Mucosa of rectum (tissue), 2 donors: ENCODE results near the gene JMJD1C.
"Not testable (repeated sequence)": the region's sequence is repeated elsewhere in the genome, so short reads cannot be mapped to it uniquely, and the experiment has no call there.

Source experiments
- H3K27ac ChIP-seq, 2 donors: one replicate each; pipeline ENCODE4 v1.7.0; 2013; ENCODE audit warnings: inconsistent platforms in 2 of 2, low read depth in 2 of 2, low read length in 2 of 2
- H3K27me3 ChIP-seq, 2 donors: one replicate each; pipeline ENCODE4 v1.7.0; 2013; ENCODE audit warnings: low read length in 2 of 2; ENCODE audit not compliant: control insufficient read depth in 2 of 2, insufficient read depth in 2 of 2
- H3K36me3 ChIP-seq, 2 donors: one replicate each; pipeline ENCODE4 v1.7.0; 2013; ENCODE audit warnings: low read length in 2 of 2; ENCODE audit not compliant: control insufficient read depth in 2 of 2, insufficient read depth in 2 of 2
- H3K4me1 ChIP-seq, 2 donors: one replicate each; pipeline ENCODE4 v1.7.0; 2013; ENCODE audit warnings: low read length in 2 of 2, mild to moderate bottlenecking in 1 of 2; ENCODE audit not compliant: control insufficient read depth in 2 of 2, insufficient read depth in 2 of 2
- H3K4me3 ChIP-seq, 2 donors: one replicate each; pipeline ENCODE4 v1.7.0; 2013; ENCODE audit warnings: low read length in 2 of 2
- H3K9ac ChIP-seq, 2 donors: one replicate each; pipeline ENCODE4 v1.7.0; 2013; ENCODE audit warnings: low read length in 2 of 2, low read depth in 1 of 2, mild to moderate bottlenecking in 1 of 2
- H3K9me3 ChIP-seq, 2 donors: one replicate each; pipeline ENCODE4 v1.7.0; 2013; ENCODE audit warnings: low read length in 2 of 2; ENCODE audit not compliant: control insufficient read depth in 2 of 2
- donor health status: healthy.
- donor health status: Normal muscosa, but diverticular disease.

Gene JMJD1C

DNA sequence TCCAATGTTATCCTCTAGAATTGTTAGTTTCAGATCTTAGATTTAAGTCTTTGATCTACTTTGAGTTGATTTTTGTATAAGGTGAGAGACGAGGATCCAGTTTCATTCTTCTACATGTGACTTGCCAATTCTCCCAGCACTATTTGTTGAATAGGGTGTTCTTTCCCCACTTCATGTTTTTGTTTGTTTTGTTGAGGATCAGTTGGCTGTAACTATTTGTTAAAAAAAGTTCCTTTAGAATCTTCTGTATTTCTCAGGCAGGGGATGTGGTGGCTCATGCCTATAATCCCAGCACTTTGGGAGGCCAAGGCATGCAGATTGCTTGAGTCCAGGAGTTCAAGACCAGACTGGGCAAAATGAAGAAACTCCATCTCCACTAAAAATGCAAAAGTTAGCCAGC lies 151.8 kb downstream of the JMJD1C start:
- no peak overlapping the region for H3K9ac ChIP-seq
- H3K4me1 ChIP-seq, result no peaks in the 10 kb centered on the region
- no peaks in the 10 kb centered on the region for H3K36me3 ChIP-seq
- H3K27me3 ChIP-seq, result no peaks in the 10 kb centered on the region
- no peak overlapping the region for H3K4me3 ChIP-seq
- no peaks in the 10 kb centered on the region for H3K9me3 ChIP-seq
- no peak overlapping the region for H3K27ac ChIP-seq

DNA sequence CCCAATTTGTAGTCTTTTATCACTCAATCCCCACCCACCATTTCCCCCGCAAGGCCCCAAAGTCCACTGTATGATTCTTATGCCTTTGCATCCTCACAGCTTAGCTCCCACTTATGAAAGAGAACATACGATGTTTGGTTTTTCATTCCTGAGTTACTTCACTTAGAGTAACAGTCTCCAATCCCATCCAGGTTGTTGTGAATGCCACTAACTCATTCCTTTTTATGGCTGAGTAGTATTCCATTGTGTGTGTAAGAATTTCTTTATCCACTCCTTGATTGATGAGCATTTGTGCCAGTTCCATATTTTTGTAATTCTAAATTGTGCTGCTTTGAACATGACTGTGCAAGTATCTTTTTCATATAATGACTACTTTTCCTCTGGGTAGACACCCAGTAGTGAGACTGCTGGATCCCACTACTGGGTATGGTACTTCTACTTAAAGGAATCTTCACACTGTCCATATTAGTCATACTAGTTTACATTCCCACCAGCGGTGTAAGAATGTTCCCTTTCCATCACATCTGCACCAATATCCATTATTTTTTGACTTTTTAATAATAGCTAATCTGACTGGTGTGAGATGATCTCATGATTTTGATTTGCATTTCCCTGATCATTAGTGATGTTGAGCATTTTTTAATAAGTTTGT lies 152.6 kb downstream of the JMJD1C start:
- H3K27ac ChIP-seq, result no peak overlapping the region
- H3K9me3 ChIP-seq, result no peaks in the 10 kb centered on the region
- no peak overlapping the region for H3K9ac ChIP-seq
- H3K36me3 ChIP-seq, result no peaks in the 10 kb centered on the region
- no peaks in the 10 kb centered on the region for H3K27me3 ChIP-seq
- H3K4me3 ChIP-seq, result no peak overlapping the region
- no peaks in the 10 kb centered on the region for H3K4me1 ChIP-seq

DNA sequence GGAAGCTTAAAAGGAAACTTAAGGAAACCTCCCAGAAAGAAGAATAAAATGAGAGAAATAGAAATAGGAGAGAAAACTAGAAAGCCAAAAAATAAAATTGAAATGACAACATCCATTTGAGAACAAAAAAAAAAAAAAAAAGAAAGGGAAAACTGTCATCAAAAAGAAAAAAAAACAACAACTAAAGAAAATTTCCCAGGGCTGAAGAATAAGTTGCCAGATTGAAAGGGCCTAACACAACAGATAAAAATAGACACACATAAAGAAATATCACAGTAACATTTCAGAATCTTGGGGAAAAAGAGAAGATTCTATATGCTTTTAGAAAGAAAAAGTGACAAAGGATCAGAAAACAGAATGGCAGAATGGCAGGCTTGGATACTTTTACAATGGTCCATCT lies 157.1 kb downstream of the JMJD1C start:
- Histone ChIP-seq H3K27ac (no peak overlapping the region), H3K9ac (no peak overlapping the region), H3K27me3 (no peaks in the 10 kb centered on the region), H3K36me3 (no peaks in the 10 kb centered on the region), H3K4me1 (no peaks in the 10 kb centered on the region), H3K9me3 (no peaks in the 10 kb centered on the region), H3K4me3 (no peak overlapping the region)

DNA sequence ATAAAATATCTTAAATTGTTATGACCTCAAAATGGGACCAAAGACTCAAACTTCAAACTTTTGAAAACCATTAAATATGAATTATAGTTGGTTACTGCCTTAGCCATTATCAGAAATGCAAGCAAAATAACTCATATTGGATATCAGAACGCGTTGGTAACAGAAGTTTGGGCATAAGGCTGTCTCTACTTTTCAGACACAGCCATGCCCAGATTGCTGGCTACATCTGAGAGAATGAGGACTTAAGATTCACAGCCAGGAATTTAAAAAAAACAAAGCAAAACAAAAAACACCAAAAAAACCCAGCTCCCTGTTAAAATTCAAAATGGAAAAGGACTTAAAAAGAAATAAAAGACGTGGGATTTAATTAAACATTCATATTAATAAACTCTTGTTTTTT lies 161.6 kb downstream of the JMJD1C start:
- Histone ChIP-seq H3K36me3 (no peaks in the 10 kb centered on the region), H3K9me3 (no peaks in the 10 kb centered on the region), H3K27ac (no peak overlapping the region), H3K9ac (no peak overlapping the region), H3K4me3 (no peak overlapping the region), H3K4me1 (no peaks in the 10 kb centered on the region), H3K27me3 (no peaks in the 10 kb centered on the region)

DNA sequence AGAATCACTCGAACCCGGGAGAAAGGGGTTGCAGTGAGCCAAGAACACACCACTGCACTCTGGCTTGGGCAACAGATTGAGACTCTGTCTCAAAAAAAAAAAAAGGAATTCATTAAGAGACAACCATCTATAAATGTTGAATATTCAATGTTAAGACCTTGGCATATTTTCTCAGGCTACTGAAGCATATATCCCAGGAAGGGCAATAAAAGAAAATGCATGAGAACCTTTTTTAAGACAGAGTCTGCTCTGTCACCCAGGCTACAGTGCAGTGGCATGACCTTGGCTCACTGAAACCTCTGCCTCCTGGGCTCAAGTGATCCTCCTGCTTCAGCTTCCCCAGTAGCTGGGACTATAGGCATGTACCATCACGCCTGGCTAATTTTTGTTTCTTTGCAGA lies 165.0 kb downstream of the JMJD1C start:
- Histone ChIP-seq H3K27me3 (no peaks in the 10 kb centered on the region), H3K27ac (no peak overlapping the region), H3K36me3 (no peaks in the 10 kb centered on the region), H3K4me1 (no peaks in the 10 kb centered on the region), H3K9me3 (no peaks in the 10 kb centered on the region), H3K9ac (no peak overlapping the region), H3K4me3 (no peak overlapping the region)

DNA sequence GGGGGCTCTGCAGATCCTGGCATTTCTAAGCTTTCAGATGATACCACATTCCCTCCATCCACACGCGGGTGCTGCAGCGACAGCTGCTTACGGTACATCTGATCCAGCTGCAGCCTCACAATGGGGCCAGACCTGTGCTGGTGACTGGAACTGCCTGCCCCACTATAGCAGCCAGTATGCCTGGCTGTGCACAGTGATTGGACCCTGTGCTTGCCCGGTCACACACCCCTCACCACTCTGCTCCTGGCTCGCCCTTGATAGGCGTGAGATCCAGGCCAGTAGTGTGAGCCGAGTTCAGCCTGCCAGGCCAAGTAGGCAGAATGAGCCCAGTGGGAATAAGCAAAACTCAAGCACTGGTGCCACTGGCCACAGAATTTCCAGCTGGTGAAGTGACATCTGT lies 167.8 kb downstream of the JMJD1C start:
- Histone ChIP-seq H3K27ac (no peak overlapping the region), H3K4me1 (no peaks in the 10 kb centered on the region), H3K9me3 (no peaks in the 10 kb centered on the region), H3K4me3 (no peak overlapping the region), H3K36me3 (no peaks in the 10 kb centered on the region), H3K27me3 (no peaks in the 10 kb centered on the region), H3K9ac (no peak overlapping the region)

DNA sequence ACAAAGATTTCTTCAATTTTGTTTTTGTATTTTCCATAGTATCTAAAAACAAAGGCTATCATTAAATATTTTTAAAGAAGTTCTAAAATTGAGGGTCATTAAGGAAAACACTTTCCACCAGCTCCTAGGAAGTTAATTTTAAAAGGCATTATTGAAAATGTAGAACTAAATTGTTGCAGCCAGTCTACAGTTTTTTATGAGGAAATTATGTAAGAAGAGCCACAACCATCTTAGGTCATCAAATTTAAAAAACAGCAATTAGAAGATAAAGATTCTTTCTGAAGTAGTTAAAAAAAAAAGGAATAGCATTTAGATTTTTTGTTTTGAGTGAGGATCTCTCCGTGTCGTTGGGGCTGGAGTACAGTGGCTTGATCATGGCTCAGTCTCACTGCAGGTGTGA lies 171.0 kb downstream of the JMJD1C start:
- no peaks in the 10 kb centered on the region for H3K4me1 ChIP-seq
- no peaks in the 10 kb centered on the region for H3K9me3 ChIP-seq
- no peak overlapping the region for H3K9ac ChIP-seq
- no peak overlapping the region for H3K4me3 ChIP-seq
- no peak overlapping the region for H3K27ac ChIP-seq
- no peaks in the 10 kb centered on the region for H3K27me3 ChIP-seq
- H3K36me3 ChIP-seq, result no peaks in the 10 kb centered on the region

DNA sequence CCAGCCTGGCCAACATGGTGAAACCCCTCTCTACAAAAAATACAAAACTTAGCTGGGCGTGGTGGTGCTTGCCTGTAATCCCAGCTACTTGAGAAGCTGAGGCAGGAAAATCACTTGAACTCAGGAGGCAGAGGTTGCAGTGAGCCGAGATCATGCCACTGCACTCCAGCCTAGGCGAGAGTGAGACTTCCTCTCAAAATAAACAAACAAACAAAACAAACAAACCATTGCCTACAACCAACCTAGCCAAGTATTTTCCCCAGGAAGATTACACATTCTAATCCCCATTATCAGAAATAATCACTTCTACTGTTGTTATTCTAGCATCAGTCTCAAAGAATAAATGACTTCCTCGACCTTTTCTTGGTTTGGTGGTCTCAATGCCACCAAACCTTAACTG lies 172.9 kb downstream of the JMJD1C start:
- H3K9me3 ChIP-seq, H3K27me3 ChIP-seq, H3K4me1 ChIP-seq, H3K27ac ChIP-seq, H3K9ac ChIP-seq, H3K4me3 ChIP-seq, H3K36me3 ChIP-seq: not testable (repeated sequence)

DNA sequence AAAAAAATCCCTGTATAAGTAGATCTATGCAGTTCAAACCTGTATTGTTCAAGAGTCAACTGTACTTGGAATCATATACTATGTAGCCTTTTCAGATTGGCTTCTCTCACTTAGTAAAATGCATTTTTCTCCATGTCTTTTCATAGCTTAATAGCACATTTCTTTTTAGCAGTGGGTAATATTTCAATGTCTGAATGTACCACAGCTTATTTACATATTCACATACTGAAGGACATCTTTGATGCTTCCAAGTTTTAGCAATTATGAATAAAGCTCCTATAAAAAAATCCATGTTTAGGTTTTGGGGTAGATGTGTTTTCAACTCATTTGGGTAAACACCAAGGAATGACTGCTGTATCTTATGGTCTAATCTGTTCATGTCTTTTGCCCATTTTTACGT lies 177.6 kb downstream of the JMJD1C start:
- Histone ChIP-seq H3K36me3 (no peaks in the 10 kb centered on the region), H3K27me3 (no peaks in the 10 kb centered on the region)

DNA sequence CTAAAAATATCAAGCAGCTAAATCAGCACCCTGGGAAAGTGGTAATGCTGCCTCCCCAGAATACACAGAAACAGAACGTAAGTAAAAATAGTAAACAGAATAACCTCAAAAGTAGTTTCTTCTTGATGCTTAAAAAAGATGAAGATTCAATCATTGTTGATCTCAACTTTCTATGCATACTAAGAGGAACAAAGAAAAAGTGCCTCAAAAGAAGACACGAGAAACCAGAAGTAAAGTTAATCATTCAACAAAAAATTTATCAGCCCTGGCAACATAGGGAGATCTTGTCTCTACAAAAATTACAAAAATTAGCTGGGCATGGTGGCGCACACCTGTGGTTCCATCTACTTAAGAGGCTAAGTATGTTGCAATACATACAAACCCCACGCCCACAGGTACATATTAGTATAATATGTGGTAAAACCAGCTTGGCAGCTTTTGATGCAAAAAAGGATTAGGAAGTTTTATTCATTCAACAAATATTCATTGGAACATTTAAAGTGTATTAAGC lies 179.0 kb downstream of the JMJD1C start:
- Histone ChIP-seq H3K4me1 (peaks cover 0 to 2% of the 10 kb centered on the region in 2 donors), H3K9me3 (no peaks in the 10 kb centered on the region), H3K27me3 (no peaks in the 10 kb centered on the region), H3K27ac (no peak overlapping the region), H3K4me3 (no peak overlapping the region), H3K36me3 (no peaks in the 10 kb centered on the region), H3K9ac (no peak overlapping the region)

More for the DNA sequence above, 177.6 kb downstream of the JMJD1C start:
- H3K4me3 ChIP-seq, result no peak overlapping the region
- no peak overlapping the region for H3K9ac ChIP-seq
- no peaks in the 10 kb centered on the region for H3K9me3 ChIP-seq
- peaks cover 0 to 2% of the 10 kb centered on the region in 2 donors for H3K4me1 ChIP-seq
- H3K27ac ChIP-seq, result no peak overlapping the region

DNA sequence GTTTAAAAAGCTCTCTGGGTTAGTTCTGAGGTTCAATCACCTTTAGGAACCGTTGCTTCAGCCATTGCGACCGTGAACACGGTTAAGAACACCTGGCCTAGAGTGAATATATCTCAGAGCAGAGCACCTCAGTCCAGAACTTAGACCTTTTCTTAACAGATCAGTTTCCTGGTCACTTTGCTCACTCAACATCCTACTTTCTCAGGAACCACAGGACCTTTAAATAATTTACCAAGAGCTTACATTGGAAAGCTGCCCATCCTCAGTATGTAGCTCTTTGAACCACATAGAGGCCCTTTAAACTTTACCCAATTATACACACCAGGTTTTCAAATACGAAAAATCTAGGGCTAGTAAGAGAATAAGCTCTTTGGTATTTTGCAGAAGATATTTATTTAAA lies 179.4 kb downstream of the JMJD1C start:
- Histone ChIP-seq H3K36me3 (no peaks in the 10 kb centered on the region), H3K27ac (no peak overlapping the region), H3K9ac (no peak overlapping the region), H3K4me1 (peaks cover 0 to 2% of the 10 kb centered on the region in 2 donors), H3K9me3 (no peaks in the 10 kb centered on the region), H3K27me3 (no peaks in the 10 kb centered on the region), H3K4me3 (no peak overlapping the region)
